C4-2B (cell line): ENCODE results near the gene ENGASE.

Experiments used
- CTCF ChIP-seq: fragments of 450-650 bp; conservative IDR thresholded peaks from 2 replicates; pipeline ENCODE4 v1.5.1; 2017; ENCODE audit warnings: mild to moderate bottlenecking
- ZFX ChIP-seq: fragments of 450-650 bp; IDR thresholded peaks from 2 replicates; pipeline ENCODE4 v1.6.1; 2017

- TF ChIP-seq CTCF = no peak
- TF ChIP-seq ZFX = no peak
Observed at GRCh38 chr17:79124513-79125209, 50.0 kb downstream of the ENGASE start.
